HG03439 (cell line): Measurements from ENCODE around the gene EXOC3.
"Not testable (repeated sequence)": the region's sequence is repeated elsewhere in the genome, so short reads cannot be mapped to it uniquely, and the experiment has no call there.

ENCODE experiments used
- ATAC-seq: cut with Tn5 transposase; IDR thresholded peaks from one replicate; pipeline ENCODE4 v1.9.1; 2021; ENCODE audit warnings: mild to moderate bottlenecking, moderate library complexity; ENCODE audit not compliant: unreplicated experiment

Gene EXOC3

DNA sequence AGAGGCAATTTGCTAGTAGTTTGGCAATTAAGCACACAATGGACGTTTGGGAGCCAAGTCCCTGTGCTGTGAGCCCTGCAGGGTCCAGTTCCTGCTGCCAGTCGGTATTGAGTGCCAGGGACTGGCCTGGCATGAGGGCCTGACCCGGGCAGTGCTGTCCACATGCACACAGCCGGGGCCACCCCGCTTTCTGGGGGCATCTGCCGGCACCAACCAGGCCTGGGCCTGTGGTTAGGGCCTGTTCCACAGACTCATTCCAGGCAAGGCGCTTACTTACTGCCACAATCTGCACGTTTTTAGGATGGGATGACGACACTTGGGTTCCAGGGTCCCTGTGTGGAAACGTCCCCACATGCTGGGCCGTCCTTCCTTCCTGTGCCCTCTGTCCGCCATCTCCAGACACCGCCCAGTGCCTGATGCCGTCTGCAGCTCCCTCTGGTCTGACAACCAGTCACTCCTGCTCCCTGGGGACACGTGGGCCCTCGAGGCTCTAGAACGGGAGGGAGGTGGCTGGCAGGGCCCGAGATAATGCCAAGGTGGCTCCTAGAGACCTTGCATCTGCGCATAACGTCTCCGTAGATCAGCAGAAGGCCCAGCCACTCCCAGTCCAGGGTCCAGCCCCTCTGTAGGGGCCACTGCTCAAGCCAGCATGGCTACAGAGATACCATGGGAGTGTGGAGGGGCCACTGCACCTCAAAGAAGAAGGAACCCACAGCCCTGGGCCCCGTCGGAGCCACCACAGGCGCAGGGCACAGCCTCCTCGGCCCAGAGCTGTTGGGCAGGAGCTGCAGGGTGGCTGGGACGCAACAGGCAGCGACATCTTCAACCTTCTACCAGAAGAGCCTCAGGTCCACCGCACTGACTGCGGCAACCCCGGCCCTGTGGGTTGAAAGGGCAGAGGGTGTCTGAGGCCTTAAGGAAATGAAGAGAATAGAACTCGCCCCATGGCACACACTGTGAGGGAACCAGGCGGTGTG lies 56.5 kb downstream of the EXOC3 start:
- ATAC-seq: no peak

DNA sequence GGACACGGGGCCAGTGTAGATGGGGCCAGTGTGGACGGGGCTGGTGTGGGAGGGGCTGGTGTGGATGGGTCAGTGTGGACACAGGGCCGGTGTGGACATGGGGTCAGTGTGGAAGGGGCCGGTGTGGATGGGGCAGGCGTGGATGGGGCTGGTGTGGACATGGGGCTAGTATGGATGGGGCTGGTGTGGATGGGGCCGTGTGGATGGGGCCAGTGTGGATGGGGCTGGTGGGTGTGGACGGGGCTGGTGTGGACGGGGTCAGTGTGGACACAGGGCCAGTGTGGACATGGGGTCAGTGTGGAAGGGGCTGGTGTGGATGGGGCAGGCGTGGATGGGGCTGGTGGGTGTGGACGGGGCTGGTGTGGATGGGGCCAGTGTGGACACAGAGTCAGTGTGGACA lies 57.5 kb downstream of the EXOC3 start:
- no peak for ATAC-seq

- ATAC-seq: no peak
Measured at GRCh38 chr5:501105-501830, 58.3 kb downstream of the EXOC3 start.

- ATAC-seq: no peak
Measured at GRCh38 chr5:501831-502184, 58.8 kb downstream of the EXOC3 start.

- ATAC-seq: no peak
Measured at GRCh38 chr5:502325-503079, 59.5 kb downstream of the EXOC3 start.

DNA sequence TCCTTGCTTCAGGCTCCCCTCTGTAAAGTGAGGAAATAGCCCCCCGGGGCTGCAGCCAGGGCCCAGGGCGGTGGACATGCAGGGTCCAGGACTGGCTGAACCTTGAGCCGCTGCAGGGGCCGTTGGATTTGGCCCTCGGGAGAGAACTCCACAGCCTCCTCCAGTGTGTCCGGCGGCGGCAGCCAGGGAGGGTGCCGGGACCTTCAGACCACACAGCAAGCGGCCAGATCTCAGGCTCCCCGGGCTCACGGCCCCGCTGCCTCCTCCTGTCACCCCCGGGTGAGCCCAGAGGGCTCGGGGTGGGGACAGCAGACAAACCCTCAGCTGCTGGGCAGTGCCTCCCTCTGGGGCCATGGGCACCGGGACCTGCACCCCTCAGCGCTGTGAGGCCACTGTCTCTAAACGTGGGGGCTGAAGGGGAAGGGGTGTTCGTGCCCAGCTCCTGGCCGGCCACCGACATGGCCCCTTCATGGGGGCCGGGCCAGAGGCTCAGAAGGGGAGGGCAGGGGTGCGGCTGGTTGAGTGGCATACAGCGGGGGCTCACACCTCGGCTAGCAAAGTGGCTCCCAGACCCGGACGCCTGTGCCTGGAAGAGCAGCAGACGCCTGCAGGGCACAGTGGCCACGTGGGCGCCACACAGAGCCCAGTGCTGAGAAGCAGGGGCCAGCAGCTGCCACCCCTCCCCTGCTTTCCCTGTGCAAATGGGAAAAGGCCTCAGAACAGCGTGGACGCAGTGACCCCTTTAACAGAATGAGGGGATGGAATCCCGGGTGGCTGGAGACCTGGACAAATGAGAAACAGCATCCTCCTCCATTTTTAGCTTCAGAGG lies 61.6 kb downstream of the EXOC3 start:
- ATAC-seq: no peak

DNA sequence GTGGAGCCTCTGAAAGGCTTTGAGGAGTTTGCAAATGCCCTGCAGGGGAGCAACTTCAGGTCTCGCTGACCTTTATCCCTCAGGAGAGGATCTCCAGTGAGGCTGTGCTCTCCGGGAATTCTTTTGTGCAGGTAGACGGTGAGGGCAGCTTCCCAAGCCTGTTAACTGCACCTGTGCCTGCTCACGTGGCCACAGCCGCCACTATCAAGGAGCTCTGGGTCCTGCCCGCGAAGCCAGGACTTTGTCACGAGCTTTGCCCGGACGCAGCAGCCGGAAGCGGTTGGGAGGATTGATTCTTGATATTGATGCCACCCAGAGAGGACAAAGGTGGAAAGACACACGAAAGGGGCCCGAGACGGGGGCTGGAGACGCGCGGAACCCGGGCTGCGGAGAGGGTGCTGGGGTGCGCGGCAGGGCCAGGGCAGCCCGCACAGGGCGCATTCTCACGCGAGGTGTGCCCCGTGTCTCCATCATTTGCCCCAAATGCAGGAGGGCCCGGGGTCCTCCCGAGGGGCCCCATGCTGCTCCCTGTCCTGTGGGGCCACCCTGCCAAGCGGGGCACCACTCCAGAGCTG lies 63.1 kb downstream of the EXOC3 start:
- ATAC-seq: no peak

DNA sequence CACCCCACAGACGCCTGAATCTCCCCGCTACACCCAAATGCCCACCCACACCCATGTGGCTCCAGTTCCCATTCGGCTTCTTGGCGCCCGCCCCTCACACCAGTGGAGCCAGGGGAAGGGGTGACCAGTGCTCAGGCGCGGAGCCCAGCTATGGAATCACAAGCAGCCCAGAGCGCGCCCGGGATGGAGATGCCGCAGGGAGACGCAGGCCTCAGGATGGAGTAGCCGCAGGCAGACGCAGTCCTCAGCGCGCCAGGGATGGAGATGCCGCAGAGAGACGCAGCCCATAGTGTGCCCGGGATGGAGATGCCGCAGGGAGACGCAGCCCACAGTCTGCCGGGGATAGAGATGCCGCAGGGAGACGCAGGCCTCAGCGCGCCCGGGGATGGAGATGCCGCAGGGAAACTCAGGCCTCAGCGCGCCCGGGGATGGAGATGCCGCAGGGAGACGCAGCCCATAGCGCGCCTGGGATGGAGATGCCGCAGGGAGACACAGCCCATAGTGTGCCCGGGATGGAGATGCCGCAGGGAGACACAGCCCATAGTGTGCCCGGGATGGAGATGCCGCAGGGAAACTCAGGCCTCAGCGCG lies 65.1 kb downstream of the EXOC3 start:
- not testable (repeated sequence) for ATAC-seq

- no peak for ATAC-seq
Measured at GRCh38 chr5:509611-510185, 66.7 kb downstream of the EXOC3 start.

DNA sequence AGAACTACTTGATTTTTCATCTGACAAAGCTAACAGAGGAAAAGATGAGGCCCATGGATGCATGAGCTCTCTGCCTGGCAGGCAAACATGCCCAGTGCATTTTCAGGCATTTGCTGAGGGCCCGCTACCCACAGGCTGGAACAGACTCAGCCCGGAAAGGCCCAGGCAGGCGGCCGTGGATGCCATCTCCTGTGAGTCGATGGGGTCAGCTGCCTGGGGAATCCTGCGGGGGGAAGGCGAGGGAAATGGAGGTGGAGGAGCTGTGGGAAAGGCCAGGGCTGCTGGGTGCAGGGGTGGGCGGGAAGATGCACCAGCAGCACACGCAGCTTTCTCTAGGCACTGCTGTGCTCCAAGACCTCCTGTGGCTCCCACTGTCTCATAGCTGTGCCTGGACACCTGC lies 67.5 kb downstream of the EXOC3 start:
- no peak for ATAC-seq

DNA sequence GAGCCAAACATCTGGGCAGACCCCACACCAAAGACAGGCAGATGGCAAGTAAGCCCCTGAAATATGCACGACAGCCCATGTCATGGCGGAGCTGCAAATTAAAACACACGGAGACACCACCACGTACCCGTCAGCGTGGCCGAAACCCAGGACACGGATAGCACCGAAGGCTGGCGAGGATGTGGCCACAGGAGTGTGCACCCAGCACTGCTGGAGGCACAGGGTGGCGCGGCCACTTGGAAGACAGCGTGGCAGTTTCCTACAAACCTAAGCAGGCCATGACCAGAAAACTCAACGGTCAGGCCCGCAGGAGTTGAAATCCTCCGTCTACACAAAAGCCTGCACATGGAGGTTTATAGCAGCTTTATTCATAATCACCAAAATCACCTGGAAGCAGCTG lies 68.5 kb downstream of the EXOC3 start:
- ATAC-seq: no peak

- no peak for ATAC-seq
Measured at GRCh38 chr5:513216-514100, 70.5 kb downstream of the EXOC3 start.

DNA sequence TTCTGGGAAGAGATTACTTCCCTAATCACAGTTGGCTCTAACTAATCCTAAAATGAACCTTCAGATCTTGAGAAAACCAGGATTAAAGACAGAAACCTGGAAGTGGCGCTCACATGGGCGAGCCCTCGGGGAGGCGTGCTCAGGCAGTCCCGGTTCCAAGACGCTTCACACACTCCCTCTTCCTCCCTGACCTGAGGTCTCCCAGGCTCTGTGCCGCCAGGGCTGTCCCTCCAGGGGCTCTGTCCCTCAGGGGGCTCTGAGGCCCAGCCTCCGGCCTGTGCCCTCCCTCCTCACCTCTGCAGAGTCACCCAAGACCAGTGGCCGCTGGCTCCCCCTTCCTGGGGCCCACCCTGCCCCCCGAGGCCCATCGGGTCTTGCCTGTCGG lies 71.1 kb downstream of the EXOC3 start:
- ATAC-seq: no peak

GRCh38 chr5:514673-515072 lies 71.7 kb downstream of the EXOC3 start:
- ATAC-seq: no peak

DNA sequence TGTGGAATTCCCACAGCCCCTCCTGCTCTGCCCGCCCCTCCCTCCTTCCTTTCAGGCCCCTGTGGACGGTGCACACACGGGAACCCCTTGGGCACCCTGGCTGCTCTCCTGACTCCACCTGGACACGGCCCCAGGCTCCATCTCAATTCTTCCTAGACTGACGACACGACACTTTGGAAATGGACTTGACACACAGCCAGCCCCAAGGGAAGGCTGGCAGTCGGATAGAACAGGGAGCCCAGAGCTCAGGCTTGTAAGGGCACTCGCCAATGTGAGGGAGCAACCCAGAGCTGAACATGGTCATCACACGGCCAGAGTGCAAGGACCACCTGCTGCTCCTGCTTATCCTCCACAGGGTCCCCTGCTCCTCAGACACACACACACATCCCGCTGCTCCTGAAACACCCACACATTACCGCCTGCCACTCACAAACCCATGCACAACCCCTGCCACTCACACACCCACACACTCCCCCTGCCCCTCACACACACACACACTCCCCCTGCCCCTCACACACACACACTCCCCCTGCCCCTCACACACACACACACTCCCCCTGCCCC lies 72.4 kb downstream of the EXOC3 start:
- no peak for ATAC-seq

DNA sequence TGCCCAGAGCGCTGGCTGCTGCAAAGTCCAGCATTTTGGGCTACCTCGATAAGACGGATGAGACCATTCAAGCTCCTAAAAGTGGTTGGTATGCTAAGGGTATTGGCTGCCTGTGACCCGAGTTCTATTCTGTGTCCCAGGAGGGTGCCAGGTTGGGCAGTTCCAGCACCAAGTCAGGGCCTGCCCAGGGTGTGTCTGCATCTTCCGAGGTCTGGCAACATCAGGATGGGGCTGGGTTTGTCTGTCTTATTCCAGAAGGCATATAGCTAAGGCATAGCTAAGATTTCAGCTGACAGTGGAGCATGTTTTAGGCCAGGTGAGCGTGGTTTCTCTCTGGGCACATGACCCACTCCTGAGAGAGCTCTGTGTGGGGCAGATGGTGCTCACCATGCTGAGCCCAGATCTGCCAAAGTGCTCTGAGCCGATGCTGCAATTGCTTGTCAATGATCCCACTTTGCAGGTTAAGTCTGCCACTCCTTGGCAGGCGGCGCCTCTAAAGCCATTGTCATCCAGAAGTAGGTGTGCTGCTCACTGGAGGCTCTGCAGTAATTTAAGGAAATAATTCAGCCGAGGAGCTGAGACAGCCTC lies 73.5 kb downstream of the EXOC3 start:
- no peak for ATAC-seq
